HepG2 (cell line): ENCODE data around the gene PRR20E.
"Not testable (repeated sequence)": the region's sequence is repeated elsewhere in the genome, so short reads cannot be mapped to it uniquely, and the experiment has no call there.

Experiments used
- BRF2 ChIP-seq: sonication (generic); formaldehyde crosslinking; IDR thresholded peaks from 2 replicates; pipeline ENCODE4 v1.8.1; 2022; ENCODE audit warnings: mild to moderate bottlenecking, missing genetic modification reagents
- CHD2 ChIP-seq: IDR thresholded peaks from 2 replicates; pipeline ENCODE4 v1.6.1; 2011; ENCODE audit warnings: low read depth, low read length, improper control_type of control experiment
- CTCF ChIP-seq: sonication (generic); formaldehyde crosslinking; IDR thresholded peaks from 2 replicates; pipeline ENCODE4 v1.5.0; 2020; ENCODE audit warnings: mild to moderate bottlenecking, missing genetic modification reagents, moderate library complexity
- MTA1 ChIP-seq: sonication (generic); formaldehyde crosslinking; IDR thresholded peaks from 2 replicates; pipeline ENCODE4 v1.4.0; 2020; ENCODE audit warnings: missing genetic modification reagents, mild to moderate bottlenecking, borderline replicate concordance
- REST ChIP-seq, 2 experiments: IDR thresholded peaks; 2 replicates each; pipeline ENCODE4 v1.6.1; 2011 to 2012; ENCODE audit warnings: low read length in 2 of 2, borderline replicate concordance in 1 of 2, low read depth in 1 of 2, mild to moderate bottlenecking in 1 of 2, moderate library complexity in 1 of 2
- ZBTB8A ChIP-seq: sonication (generic); formaldehyde crosslinking; IDR thresholded peaks from 2 replicates; pipeline ENCODE4 v1.4.0; 2020; ENCODE audit warnings: mild to moderate bottlenecking, low read depth, missing genetic modification reagents, borderline replicate concordance

- TF ChIP-seq CTCF; ZBTB8A (CRISPR knock-in tag); REST (IDR thresholded peaks at IDR 0.05; ENCODE audit: borderline replicate concordance in 1 of 2, low read depth in 1 of 2, low read length in 2 of 2); BRF2; CHD2; MTA1: not testable (repeated sequence)
These were observed 13.2 kb upstream of the PRR20E start, which contains the start of gene PRR20C for GRCh38 chr13:57153761-57154160.
